Raji (cell line): ENCODE data around the gene PLS3.

Source experiments
- POLR2A ChIP-seq: IDR thresholded peaks from 2 replicates; pipeline ENCODE4 v1.6.1; 2011; ENCODE audit warnings: low read depth, low read length, control low read depth; ENCODE audit not compliant: insufficient read depth

PLS3 gene

GRCh38 chrX:115591420-115591819, 30.4 kb downstream of the PLS3 start:
- TF ChIP-seq POLR2A: no peak

- TF ChIP-seq POLR2A: no peak
Observed at GRCh38 chrX:115591856-115592842, 31.2 kb downstream of the PLS3 start.

- TF ChIP-seq POLR2A: no peak
Observed at GRCh38 chrX:115592997-115593734, 32.2 kb downstream of the PLS3 start.

GRCh38 chrX:115595049-115595448, 34.1 kb downstream of the PLS3 start:
- TF ChIP-seq POLR2A: no peak

- TF ChIP-seq POLR2A: no peak
Observed at GRCh38 chrX:115598556-115598955, 37.6 kb downstream of the PLS3 start.

- TF ChIP-seq POLR2A: no peak
Observed at GRCh38 chrX:115602308-115602707, 41.3 kb downstream of the PLS3 start.

GRCh38 chrX:115602729-115603389, 41.9 kb downstream of the PLS3 start:
- no peak for TF ChIP-seq POLR2A

GRCh38 chrX:115603534-115604074, 42.6 kb downstream of the PLS3 start:
- TF ChIP-seq POLR2A: no peak

- TF ChIP-seq POLR2A: no peak
Observed at GRCh38 chrX:115606861-115607260, 45.9 kb downstream of the PLS3 start.

- no peak for TF ChIP-seq POLR2A
Observed at GRCh38 chrX:115609621-115610020, 48.6 kb downstream of the PLS3 start.

- TF ChIP-seq POLR2A: no peak
Observed at GRCh38 chrX:115616943-115617563, 56.1 kb downstream of the PLS3 start.

GRCh38 chrX:115622534-115622933, 61.6 kb downstream of the PLS3 start:
- TF ChIP-seq POLR2A: no peak

- no peak for TF ChIP-seq POLR2A
Observed at GRCh38 chrX:115624916-115625315, 63.9 kb downstream of the PLS3 start.

- TF ChIP-seq POLR2A: no peak
Observed at GRCh38 chrX:115625572-115626301, 64.8 kb downstream of the PLS3 start.
